ENCODE measurements around the gene FAM221A. TPM values are rescaled to one million over a fixed set of nuclear protein-coding genes. Genes with fewer than 3 reads are reported as not detected.

The FAM221A gene
- total RNA-seq, 1 experiment from 2014 or later, result 15.0 TPM

DNA sequence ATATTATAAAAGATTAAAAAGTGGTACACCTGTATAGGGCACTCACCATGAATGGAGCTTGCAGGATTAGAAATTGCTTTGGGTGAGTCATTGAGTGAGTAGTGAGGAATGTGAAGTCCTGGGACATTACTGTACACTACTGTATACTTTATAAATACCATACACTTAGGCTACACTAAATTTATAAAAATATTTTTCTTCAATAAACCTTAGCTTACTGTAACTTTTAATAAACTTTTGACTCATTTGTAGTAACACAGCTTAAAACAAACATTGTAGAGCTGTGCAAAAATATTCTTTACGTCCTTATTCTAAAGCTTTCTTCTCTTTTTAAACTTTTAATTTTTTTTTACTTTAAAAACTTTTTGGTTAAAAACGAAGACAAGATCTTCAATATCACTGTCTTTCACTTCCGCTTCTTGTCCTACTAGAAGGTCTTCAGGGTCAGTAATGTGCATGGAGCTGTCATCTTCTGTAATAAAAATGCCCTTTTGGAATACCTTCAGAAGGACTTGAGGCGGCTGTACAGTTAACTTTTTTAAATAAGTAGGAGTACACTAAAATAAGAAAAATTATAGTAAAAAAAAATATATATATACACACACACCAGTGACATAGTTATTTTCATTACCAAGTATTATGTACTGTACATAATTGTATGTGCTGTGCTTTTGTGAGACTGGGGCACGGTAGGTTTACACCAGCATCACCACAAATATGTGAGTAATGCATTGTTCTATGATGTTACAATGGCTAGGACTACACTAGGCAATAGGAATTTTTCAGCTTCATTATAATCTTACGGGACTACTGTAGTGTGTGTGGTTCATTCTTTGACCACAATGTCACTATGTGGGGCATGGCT lies 33.5 kb downstream of the FAM221A start:
- no peak overlapping the region for H3K27ac Mint-ChIP-seq
- Histone ChIP-seq H3K18ac (ENCODE audit: insufficient read length, low read depth, low read length) (no peak overlapping the region), H3K27me3 (ENCODE audit: insufficient read depth, low read length) (no peaks in the 10 kb centered on the region), H3K9ac (ENCODE audit: extremely low read depth, insufficient read length, low read length) (no peak overlapping the region), H4K5ac (ENCODE audit: insufficient read length, low read depth, low read length) (no peak overlapping the region), H3K79me2 (ENCODE audit: insufficient read depth, low read length) (no peaks in the 10 kb centered on the region), H2BK5ac (ENCODE audit: insufficient read length, low read length) (no peak overlapping the region), H2AFZ (ENCODE audit: low read length) (no peak overlapping the region), H2BK120ac (ENCODE audit: low read depth, low read length, poor library complexity, severe bottlenecking) (no peak overlapping the region), H2AK5ac (ENCODE audit: insufficient read length, low read length) (no peak overlapping the region), H3K27ac (ENCODE audit: insufficient read length, low read depth, low read length) (no peak overlapping the region), H3K56ac (ENCODE audit: insufficient read length, low read depth, low read length) (no peak overlapping the region), H3K9me3 (ENCODE audit: control insufficient read depth, low read depth, low read length) (no peaks in the 10 kb centered on the region), H3K23me2 (ENCODE audit: insufficient read length, low read depth, low read length, poor library complexity, severe bottlenecking) (no peaks in the 10 kb centered on the region), H3K4me2 (ENCODE audit: insufficient read depth, insufficient read length, low read length) (no peak overlapping the region), H4K91ac (ENCODE audit: insufficient read length, low read depth, low read length) (no peak overlapping the region), H3T11ph (ENCODE audit: low read length) (no peak overlapping the region), H3K79me1 (ENCODE audit: insufficient read depth, low read depth, low read length, poor library complexity, severe bottlenecking) (no peaks in the 10 kb centered on the region), H4K20me1 (ENCODE audit: control insufficient read depth, insufficient read depth, insufficient read length) (no peaks in the 10 kb centered on the region), H3K14ac (ENCODE audit: insufficient read depth, low read length) (no peak overlapping the region), H3K4ac (ENCODE audit: low read depth, low read length) (no peak overlapping the region), H2BK20ac (ENCODE audit: low read depth, low read length, poor library complexity, severe bottlenecking) (no peak overlapping the region), H4K8ac (replicated peaks; ENCODE audit: insufficient read length, low read depth, low read length) (no peak overlapping the region), H2BK15ac (ENCODE audit: low read depth, low read length) (no peak overlapping the region), H3K23ac (ENCODE audit: insufficient read length, low read depth, low read length) (no peak overlapping the region), H2BK12ac (ENCODE audit: insufficient read length, low read depth, low read length) (no peak overlapping the region), H3K4me1 (ENCODE audit: insufficient read depth, low read length) (no peaks in the 10 kb centered on the region)
- TF ChIP-seq, protein P1, sequence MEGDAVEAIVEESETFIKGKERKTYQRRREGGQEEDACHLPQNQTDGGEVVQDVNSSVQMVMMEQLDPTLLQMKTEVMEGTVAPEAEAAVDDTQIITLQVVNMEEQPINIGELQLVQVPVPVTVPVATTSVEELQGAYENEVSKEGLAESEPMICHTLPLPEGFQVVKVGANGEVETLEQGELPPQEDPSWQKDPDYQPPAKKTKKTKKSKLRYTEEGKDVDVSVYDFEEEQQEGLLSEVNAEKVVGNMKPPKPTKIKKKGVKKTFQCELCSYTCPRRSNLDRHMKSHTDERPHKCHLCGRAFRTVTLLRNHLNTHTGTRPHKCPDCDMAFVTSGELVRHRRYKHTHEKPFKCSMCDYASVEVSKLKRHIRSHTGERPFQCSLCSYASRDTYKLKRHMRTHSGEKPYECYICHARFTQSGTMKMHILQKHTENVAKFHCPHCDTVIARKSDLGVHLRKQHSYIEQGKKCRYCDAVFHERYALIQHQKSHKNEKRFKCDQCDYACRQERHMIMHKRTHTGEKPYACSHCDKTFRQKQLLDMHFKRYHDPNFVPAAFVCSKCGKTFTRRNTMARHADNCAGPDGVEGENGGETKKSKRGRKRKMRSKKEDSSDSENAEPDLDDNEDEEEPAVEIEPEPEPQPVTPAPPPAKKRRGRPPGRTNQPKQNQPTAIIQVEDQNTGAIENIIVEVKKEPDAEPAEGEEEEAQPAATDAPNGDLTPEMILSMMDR (conservative IDR thresholded peaks at IDR 0.05), result no peak
- H3K27me3 Mint-ChIP-seq (ENCODE audit: low read depth), result peaks cover 5% of the 10 kb centered on the region
- H3K36me3 Mint-ChIP-seq (ENCODE audit: insufficient read depth in 1 of 3, low read depth in 3 of 3), result no peaks in the 10 kb centered on the region
- no peaks in the 10 kb centered on the region for H3K4me1 Mint-ChIP-seq
- 100% methylated on average over 2 of the region's 6 CpGs for WGBS (ENCODE audit: extremely low coverage, insufficient read length, low lambda C conversion rate)
- no peak overlapping the region for H3K4me3 Mint-ChIP-seq
- no peak for DNase-seq
- no peaks in the 10 kb centered on the region for H3K9me3 Mint-ChIP-seq

Measured in H9 (cell line).